Epithelial cell of prostate (primary cell): Measurements from ENCODE around the gene ENO4.

Experiments used
- DNase-seq: peaks from one replicate; pipeline ENCODE4 v3.0.0-alpha.2; 2011; ENCODE audit warnings: low read depth, low spot score
- H3K27ac ChIP-seq: fragments of 450-650 bp; 2 replicates; pipeline ENCODE4 v1.5.1; 2017; ENCODE audit warnings: mild to moderate bottlenecking

Gene ENO4

GRCh38 chr10:116829711-116830110, 19.6 kb upstream of the ENO4 start:
- no peak overlapping the region for H3K27ac ChIP-seq
- DNase-seq, result no peak

GRCh38 chr10:116831086-116831485, 18.2 kb upstream of the ENO4 start:
- H3K27ac ChIP-seq, result no peak overlapping the region
- DNase-seq, result no peak

- no peak for DNase-seq
- no peak overlapping the region for H3K27ac ChIP-seq
Measured at GRCh38 chr10:116831790-116832189, 17.5 kb upstream of the ENO4 start.

- H3K27ac ChIP-seq, result no peak overlapping the region
Measured at GRCh38 chr10:116833986-116834985, 15.0 kb upstream of the ENO4 start.

GRCh38 chr10:116835658-116836057, 13.6 kb upstream of the ENO4 start:
- DNase-seq, result no peak
- H3K27ac ChIP-seq, result no peak overlapping the region

More at GRCh38 chr10:116833986-116834985, 15.0 kb upstream of the ENO4 start:
- DNase-seq, result no peak

GRCh38 chr10:116836083-116836482, 13.2 kb upstream of the ENO4 start:
- DNase-seq, result no peak
- H3K27ac ChIP-seq, result no peak overlapping the region

- no peak for DNase-seq
- H3K27ac ChIP-seq, result no peak overlapping the region
Measured at GRCh38 chr10:116836902-116837523, 12.3 kb upstream of the ENO4 start.

GRCh38 chr10:116838143-116838725, 11.1 kb upstream of the ENO4 start:
- H3K27ac ChIP-seq, result no peak overlapping the region
- no peak for DNase-seq

GRCh38 chr10:116840389-116841075, 8.8 kb upstream of the ENO4 start:
- no peak overlapping the region for H3K27ac ChIP-seq
- no peak for DNase-seq

- no peak for DNase-seq
Measured at GRCh38 chr10:116845823-116846222, 3.5 kb upstream of the ENO4 start.

GRCh38 chr10:116848032-116848943, 1.0 kb upstream of the ENO4 start:
- H3K27ac ChIP-seq, result peak overlapping the region; percentile 44
- DNase-seq, result no peak

More at GRCh38 chr10:116845823-116846222, 3.5 kb upstream of the ENO4 start:
- H3K27ac ChIP-seq, result no peak overlapping the region

GRCh38 chr10:116848944-116849247, 403 bp upstream of the ENO4 start:
- no peak for DNase-seq
- peak overlapping the region; percentile 44 for H3K27ac ChIP-seq

- H3K27ac ChIP-seq, result peak overlapping the region; percentile 44
- DNase-seq, result no peak
Measured at GRCh38 chr10:116850058-116850611, 836 bp downstream of the ENO4 start.

GRCh38 chr10:116852246-116852645, 2.9 kb downstream of the ENO4 start:
- H3K27ac ChIP-seq, result no peak overlapping the region
- DNase-seq, result no peak

- H3K27ac ChIP-seq, result no peak overlapping the region
- DNase-seq, result no peak
Measured at GRCh38 chr10:116853287-116853686, 4.0 kb downstream of the ENO4 start.

- no peak for DNase-seq
- no peak overlapping the region for H3K27ac ChIP-seq
Measured at GRCh38 chr10:116853701-116854100, 4.4 kb downstream of the ENO4 start.

- no peak overlapping the region for H3K27ac ChIP-seq
- no peak for DNase-seq
Measured at GRCh38 chr10:116857156-116857555, 7.9 kb downstream of the ENO4 start.

GRCh38 chr10:116861796-116862195, 12.5 kb downstream of the ENO4 start:
- no peak for DNase-seq
- H3K27ac ChIP-seq, result no peak overlapping the region

GRCh38 chr10:116864436-116864835, 15.1 kb downstream of the ENO4 start:
- H3K27ac ChIP-seq, result no peak overlapping the region
- no peak for DNase-seq
